NCI-H1417 treated with DMSO at 0.1 percent for 48 hours (cell line): ENCODE measurements around the gene PGGHG.
"Not testable (repeated sequence)": the region's sequence is repeated elsewhere in the genome, so short reads cannot be mapped to it uniquely, and the experiment has no call there.

Experiments
- DNase-seq: peaks from one replicate; lab custom pipeline; 2025; lab: John Stamatoyannopoulos, UW

The PGGHG gene

DNA sequence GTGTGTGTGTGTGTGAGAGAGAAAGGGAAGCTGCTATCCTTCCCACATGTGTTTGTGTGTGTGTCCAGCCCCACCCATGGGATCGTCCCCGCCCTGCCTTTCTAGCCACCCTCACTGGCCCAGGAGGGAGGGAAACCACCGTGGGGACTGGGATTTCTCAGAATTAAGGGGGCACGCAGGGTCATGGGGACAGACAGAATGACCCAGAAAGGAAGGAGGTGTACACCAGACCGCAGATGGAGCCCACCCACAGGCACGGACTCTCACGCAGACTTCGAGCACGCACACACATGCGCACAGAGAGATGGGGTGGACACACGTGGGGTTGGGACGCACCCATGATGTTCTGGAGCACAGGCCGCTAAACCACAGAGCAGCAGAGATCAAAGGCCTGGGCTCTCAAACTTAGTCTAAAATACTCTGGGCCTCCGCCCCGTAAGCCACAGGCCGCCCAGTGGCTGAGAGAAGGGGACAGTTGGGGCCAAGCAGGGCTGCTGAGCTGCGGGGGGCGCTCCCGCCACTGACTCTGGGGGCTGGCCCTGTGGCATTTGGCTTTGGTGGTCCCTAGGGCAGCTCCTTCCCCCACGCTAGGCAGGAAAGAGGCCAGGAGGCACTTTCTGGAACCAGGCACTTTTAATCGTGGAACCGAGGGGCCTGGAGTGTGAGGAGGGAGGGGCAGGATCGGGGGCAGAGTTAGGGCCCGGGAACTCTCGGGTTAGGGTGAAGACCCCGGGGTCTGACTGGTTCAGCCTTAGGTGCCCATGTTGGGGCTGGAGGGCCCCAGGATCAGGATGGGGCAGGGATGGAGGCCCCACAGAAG is 8.9 kb downstream of the PGGHG start:
- no peak for DNase-seq

DNA sequence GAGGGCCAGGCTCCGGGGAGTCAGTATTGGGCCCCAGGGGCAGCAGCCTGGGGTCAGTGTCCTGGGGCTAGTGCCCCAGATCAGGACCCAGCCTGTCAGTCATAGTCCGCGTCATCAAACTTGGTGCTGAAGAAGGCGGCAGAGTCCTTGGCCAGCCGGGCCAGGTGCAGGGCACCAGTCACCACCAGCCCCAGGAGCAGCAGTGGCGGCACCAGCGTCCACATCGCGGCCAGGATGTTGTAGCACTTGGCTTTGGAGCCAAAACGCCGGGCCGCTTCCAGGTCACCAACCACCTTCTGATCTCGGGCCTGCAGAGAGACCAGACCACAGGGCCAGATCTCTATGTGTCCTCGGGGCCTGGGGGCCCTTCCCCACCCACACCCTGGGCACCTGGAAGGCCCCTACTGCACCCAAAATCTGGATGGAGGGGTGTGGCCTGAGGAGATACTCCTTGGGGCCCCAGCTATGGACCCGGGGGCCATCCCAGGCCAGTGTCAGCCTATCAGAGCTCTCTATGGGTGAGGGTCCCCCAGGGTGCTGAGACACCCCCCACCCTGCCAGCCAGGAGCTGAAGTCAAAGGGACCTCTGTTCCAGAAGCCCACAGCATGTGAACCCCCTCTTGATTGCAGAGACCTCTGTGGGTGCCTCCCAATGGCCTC is 9.6 kb downstream of the PGGHG start:
- no peak for DNase-seq

DNA sequence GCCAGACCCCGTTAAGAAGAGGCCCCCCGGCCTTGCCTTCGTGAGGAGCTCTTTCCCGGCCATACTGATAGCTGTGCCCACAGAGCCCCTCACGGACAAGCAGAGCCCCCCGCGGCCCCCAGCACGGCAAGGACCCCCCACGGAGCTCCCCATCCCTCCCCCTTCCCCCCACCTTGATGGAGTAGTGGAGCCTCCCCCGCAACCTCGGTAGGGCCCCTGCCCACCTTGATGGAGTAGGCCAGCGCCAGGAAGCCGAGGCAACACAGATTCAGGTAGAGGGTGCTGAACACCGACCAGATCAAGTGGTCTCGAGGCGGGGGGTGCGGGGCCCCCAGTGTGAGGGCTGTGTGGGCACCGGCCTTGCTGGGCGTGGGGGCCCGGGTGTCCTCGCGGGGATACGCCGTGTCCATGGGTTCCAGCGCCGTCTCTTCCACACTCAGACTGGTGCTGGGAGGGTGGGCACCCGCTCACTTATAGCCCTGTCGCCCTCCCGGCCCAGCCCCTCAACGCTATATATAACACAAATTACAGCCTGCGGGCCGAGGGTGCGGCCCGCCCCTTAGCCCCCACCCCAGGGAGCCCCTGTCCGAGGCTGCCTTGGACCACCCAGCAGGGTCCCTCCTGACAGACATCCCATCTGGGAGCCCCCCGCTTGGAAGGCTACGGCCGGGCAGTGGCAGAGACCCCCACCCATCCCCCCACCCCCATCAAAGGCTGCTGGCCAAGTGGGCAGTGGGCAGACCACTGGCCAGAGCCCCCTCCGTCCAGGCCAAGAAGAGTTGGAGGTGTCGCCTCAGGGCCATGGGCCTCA is 10.4 kb downstream of the PGGHG start, which contains the start of gene IFITM5:
Gene IFITM5, minus strand, starts transcription at position 446 of the 811 bp plus-strand sequence. Its CDS starts 36 bp downstream, at position 410.
- DNase-seq, result no peak

DNA sequence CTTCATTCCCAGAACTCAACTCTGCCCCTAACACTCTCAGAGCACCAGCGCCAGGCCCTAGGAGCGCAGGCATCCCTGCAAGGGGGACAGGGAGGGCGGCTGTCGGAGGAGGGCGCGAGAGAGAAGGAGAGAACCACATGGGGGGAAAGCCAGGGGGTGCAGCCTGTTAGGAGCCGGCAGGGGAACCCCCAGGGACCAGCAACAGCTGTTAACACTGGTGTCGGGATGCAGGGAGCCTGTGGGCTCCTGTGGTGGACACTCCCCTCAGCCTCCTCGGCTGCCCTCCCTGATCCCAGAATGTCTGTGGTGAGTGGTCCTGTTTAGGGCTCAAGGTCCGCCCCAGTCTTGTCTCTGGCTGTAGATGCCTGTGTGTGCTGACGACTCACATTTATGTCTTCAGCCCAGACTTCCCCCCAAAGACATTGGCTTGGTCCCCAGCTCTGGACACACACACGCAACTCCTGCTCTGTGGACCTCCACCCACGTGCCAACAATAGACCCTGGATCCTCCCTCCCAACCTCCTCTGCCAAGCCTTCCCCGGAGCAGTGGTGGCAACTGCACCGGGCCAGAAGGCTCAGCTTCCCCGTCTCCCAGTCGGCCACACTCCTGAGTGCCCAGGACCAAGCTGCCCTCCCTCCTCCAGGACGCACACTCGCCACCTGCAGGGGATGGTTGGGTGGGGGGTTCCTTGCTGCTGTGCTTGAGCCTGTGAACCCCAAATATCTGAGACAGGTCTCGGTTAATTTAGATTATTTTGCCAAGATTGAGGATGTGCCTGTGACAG is 11.2 kb downstream of the PGGHG start:
- DNase-seq, result no peak

GRCh38 chr11:303363-303762 is 14.4 kb downstream of the PGGHG start:
- DNase-seq, result no peak

DNA sequence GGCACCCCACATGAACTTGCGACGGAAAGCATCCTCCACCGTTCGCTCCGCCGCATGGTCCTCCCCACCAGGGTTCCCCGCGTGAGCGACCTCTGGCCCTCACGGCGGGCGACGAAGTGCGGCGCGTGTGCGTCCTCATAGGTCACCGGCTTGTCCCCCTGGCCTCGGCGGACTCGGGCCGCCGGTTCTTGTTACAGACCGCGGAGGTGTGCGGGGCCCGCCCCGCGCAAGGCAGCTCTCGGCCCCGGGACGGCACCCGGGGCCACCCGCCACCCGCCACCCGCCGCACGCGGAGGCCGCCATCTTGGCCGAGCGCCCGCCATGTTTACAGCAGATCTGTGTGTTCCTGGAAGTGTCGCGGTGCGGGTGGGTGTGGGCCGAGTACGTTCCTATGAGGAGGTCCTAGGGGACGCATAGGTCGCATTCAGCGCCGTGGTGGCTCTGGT is 15.2 kb downstream of the PGGHG start:
- DNase-seq, result no peak

DNA sequence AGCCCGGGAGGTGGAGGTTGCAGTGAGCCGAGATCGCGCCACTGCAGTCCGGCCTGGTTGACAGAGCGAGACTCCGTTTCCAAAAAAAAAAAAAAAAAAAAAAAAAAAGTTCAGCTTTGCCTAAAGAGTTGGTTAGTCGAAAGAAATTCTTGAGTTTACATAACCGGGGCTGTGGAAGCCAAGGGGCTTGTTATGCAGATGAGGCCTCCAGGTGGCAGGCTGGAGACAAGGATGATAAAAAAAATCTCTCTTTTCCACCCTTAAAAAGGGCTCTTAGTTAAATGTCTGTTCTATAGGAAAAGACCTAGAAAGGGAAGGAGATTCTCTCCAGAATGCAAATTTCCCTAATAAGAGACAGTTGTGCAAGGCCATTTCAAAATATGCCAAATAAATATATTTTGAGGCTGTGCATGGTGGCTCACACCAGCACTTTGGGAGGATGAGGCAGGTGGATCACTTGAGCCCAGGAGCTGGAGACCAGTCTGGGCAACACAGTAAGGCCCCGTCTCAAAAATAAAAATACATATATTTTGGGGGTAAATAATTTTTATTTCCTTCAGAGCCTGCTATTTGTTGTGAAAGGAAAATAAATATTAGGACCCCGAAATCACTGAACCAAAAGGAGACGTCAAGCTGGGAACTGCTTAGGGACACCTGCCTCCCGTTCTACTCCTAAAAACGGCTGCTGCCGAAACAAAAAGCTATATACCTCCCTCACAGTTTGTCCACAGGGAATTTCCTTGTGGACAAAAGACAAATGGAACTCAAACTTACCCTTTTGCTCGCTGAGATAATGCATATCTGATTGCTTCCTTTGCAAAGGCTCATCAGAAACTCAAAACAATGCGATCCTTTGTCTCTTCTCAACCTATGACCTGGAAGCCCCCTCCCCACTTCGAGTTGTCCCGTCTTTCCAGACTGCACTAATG is 16.3 kb downstream of the PGGHG start:
- no peak for DNase-seq

DNA sequence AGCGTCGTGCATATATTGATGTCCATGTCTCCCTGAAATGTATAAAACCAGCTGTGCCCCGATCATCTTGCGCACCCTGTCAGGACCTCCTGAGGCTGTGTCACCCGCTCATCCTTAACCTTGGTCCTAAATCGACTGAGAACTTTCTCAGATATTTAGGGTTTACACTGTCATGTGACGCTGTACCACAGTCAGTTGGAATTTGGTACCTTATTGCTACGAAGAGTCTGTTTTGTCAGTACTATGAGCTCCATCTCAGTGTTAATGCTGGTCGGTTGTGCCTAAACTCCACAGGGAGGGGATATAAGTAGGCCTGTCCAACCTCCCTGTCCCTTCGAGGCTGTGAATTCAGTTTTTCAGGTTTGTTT is 16.9 kb downstream of the PGGHG start:
- no peak for DNase-seq

- DNase-seq, result no peak
Observed at GRCh38 chr11:306645-307371, 17.9 kb downstream of the PGGHG start.

DNA sequence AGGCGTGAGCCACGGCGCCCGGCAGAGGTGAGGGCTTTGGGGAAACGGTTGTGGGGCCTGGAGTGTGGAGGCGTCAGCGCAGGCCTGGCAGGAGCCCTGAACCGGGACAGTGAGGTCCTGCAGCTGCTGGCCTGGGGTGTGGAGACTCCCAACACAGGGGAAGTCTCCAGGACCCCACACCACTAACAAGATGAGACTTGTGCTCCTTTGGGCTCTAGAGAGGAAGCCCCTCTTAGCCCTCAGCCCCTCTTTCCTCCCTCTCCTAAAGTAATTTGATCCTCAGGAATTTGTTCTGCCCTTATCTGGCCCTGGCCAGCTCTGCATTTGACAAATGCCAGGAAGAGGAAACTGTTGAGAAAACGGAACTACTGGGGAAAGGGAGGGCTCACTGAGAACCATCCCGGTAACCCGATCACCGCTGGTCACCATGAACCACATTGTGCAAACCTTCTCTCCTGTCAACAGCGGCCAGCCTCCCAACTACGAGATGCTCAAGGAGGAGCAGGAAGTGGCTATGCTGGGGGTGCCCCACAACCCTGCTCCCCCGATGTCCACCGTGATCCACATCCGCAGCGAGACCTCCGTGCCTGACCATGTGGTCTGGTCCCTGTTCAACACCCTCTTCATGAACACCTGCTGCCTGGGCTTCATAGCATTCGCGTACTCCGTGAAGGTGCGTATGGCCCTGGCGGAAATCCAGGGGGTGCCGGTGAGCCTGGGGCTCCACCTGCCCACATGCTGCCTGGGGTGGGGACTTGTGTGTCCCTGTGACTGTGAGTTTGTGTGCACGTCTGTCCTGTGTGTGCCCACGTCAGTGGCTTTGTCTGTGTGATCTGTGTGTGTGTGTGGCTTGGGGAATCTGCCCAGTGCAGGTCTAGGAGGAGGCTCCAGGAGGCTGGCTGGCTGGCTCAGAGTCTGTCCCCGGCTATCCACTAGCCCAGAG is 19.1 kb downstream of the PGGHG start, which contains the start of gene IFITM2:
Gene IFITM2, plus strand, starts transcription at position 51 of the 943 bp plus-strand sequence. Its CDS starts 377 bp downstream, at position 428.
- DNase-seq, result not testable (repeated sequence)

DNA sequence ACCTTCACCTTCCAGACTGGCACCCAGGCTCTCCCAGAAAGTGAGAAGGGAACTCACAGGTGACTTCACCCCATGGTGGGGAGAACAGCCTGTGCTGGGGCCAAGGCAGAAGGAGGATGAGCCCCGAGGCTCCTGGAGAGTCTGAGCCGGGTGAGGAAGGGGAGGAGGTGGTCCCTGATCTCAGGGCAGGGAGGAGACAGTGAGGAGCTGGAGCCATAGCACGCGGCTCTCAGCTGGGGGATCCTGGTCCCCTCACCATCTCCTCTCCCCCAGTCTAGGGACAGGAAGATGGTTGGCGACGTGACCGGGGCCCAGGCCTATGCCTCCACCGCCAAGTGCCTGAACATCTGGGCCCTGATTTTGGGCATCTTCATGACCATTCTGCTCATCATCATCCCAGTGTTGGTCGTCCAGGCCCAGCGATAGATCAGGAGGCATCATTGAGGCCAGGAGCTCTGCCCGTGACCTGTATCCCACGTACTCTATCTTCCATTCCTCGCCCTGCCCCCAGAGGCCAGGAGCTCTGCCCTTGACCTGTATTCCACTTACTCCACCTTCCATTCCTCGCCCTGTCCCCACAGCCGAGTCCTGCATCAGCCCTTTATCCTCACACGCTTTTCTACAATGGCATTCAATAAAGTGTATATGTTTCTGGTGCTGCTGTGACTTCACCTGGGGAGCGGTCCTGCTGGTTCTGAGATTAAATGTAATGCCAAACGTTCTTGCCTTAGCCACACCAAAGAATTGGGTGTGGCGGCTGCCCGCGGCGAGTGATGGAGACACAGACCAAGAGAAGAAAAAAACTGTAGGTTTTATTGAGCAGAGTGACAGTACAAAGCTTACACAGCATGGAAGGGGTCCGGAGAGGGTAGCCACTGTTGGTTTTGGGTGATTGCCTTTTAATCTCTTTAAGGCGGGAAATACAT is 20.1 kb downstream of the PGGHG start:
- DNase-seq, result not testable (repeated sequence)

GRCh38 chr11:309979-310572 is 21.1 kb downstream of the PGGHG start:
- DNase-seq, result not testable (repeated sequence)

- DNase-seq, result not testable (repeated sequence)
Observed at GRCh38 chr11:311013-311748, 22.3 kb downstream of the PGGHG start.

- DNase-seq, result no peak
Observed at GRCh38 chr11:312092-312816, 23.3 kb downstream of the PGGHG start.

DNA sequence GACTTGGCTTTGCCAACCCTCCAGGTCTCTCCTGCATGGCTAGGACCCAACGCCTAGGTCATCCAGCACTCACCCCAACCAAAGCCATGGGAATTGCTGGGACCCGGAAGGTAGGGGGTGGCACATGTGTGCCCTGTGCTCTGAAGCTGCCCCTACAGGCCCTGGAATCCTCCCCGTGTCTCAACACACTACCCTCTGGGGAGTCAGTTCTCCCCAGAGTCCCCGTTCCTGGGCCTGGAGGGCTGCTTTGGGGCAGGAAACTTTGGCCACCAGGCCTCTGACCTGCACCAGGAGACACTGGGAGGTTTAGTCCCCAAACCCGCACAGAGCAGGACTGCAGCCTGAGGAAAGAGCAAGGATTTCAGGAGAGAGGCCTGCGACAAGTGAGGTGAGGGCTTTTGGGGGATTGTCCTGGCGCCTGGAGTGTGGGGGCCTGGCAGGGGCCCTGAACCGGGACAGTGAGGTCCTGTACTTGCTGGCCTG is 24.4 kb downstream of the PGGHG start:
- no peak for DNase-seq
